ENCODE results near the gene CHCHD4. TPM values are rescaled to one million over a fixed set of nuclear protein-coding genes. Genes with fewer than 3 reads are reported as not detected.

CHCHD4 gene
- total and polyA plus RNA-seq, 2 experiments from 2014 or later = 31.1 to 39.2 TPM

GRCh38 chr3:14063152-14063551 lies 61.5 kb downstream of the CHCHD4 start:
- Mint-ChIP-seq H3K36me3 (ENCODE audit: low read depth) (no peaks in the 10 kb centered on the region), H3K9me3 (peaks cover 3% of the 10 kb centered on the region; the same call in 1 of the 3 replicates), H3K4me1 (no peaks in the 10 kb centered on the region), H3K27me3 (ENCODE audit: insufficient read depth, low read depth, poor library complexity) (no peaks in the 10 kb centered on the region), H3K27ac (no peak overlapping the region), H3K4me3 (no peak overlapping the region)
- TF ChIP-seq EZH2phosphoT487 (IDR thresholded peaks at IDR 0.05; ENCODE audit: unreplicated experiment) (no peak), NANOG (IDR thresholded peaks at IDR 0.05; ENCODE audit: borderline replicate concordance) (no peak), ETS1 (IDR thresholded peaks at IDR 0.05) (no peak), EZH2 (IDR thresholded peaks at IDR 0.05; ENCODE audit: low read depth, unreplicated experiment) (no peak), CREB1 (CRISPR knock-in tag; IDR thresholded peaks at IDR 0.05; ENCODE audit: low read depth) (no peak), JUNB (IDR thresholded peaks at IDR 0.05; ENCODE audit: unreplicated experiment) (no peak), POLR2AphosphoS5 (IDR thresholded peaks at IDR 0.05; ENCODE audit: low read depth) (no peak)
- TF ChIP-seq, protein P1, sequence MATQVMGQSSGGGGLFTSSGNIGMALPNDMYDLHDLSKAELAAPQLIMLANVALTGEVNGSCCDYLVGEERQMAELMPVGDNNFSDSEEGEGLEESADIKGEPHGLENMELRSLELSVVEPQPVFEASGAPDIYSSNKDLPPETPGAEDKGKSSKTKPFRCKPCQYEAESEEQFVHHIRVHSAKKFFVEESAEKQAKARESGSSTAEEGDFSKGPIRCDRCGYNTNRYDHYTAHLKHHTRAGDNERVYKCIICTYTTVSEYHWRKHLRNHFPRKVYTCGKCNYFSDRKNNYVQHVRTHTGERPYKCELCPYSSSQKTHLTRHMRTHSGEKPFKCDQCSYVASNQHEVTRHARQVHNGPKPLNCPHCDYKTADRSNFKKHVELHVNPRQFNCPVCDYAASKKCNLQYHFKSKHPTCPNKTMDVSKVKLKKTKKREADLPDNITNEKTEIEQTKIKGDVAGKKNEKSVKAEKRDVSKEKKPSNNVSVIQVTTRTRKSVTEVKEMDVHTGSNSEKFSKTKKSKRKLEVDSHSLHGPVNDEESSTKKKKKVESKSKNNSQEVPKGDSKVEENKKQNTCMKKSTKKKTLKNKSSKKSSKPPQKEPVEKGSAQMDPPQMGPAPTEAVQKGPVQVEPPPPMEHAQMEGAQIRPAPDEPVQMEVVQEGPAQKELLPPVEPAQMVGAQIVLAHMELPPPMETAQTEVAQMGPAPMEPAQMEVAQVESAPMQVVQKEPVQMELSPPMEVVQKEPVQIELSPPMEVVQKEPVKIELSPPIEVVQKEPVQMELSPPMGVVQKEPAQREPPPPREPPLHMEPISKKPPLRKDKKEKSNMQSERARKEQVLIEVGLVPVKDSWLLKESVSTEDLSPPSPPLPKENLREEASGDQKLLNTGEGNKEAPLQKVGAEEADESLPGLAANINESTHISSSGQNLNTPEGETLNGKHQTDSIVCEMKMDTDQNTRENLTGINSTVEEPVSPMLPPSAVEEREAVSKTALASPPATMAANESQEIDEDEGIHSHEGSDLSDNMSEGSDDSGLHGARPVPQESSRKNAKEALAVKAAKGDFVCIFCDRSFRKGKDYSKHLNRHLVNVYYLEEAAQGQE (IDR thresholded peaks at IDR 0.05; ENCODE audit: unreplicated experiment) = no peak
- Histone ChIP-seq H3K4me1 (ENCODE audit: insufficient read depth) (no peaks in the 10 kb centered on the region), H3K9me2 (ENCODE audit: insufficient read depth) (no peaks in the 10 kb centered on the region; the same call in 1 of the 2 replicates), H3K36me3 (ENCODE audit: insufficient read depth) (no peaks in the 10 kb centered on the region; the same call in 1 of the 2 replicates), H3K27ac (ENCODE audit: low read depth) (no peak overlapping the region), H2AFZ (no peak overlapping the region), H3F3A (replicated peaks; ENCODE audit: low read depth) (no peaks in the 10 kb centered on the region), H3K27me3 (ENCODE audit: insufficient read depth) (no peaks in the 10 kb centered on the region), H3K4me3 (no peak overlapping the region), H4K20me1 (replicated peaks; ENCODE audit: insufficient read depth) (no peaks in the 10 kb centered on the region), H3K79me2 (replicated peaks; ENCODE audit: insufficient read depth) (no peaks in the 10 kb centered on the region), H3K4me2 (no peak overlapping the region)
- DNase-seq (ENCODE audit: low spot score) (no peak), ATAC-seq (no peak)

Other genes with a start within 250 kb of the CHCHD4 start
- gene WNT7A, start 244.8 kb downstream of the CHCHD4 start, total RNA-seq (2014; rRNA removed; shearing (Covaris generic)) = 0.04 TPM in 1 of 2 replicates, not detected in the other
- gene WNT7A, start 244.8 kb downstream of the CHCHD4 start, polyA plus RNA-seq (2016; fragmentation: Nextera tagmentation; extraction: Ambion mirVana) = not detected in 2 replicates
- gene TMEM43, start 182 bp upstream of the CHCHD4 start, total RNA-seq (2014; rRNA removed; shearing (Covaris generic)) = 27.6 and 34.7 TPM in 2 replicates
- gene TMEM43, start 182 bp upstream of the CHCHD4 start, polyA plus RNA-seq (2016; fragmentation: Nextera tagmentation; extraction: Ambion mirVana) = 14.8 and 15.9 TPM in 2 replicates
- 31.7 and 34.9 TPM in 2 replicates for gene XPC, start 53.7 kb upstream of the CHCHD4 start, total RNA-seq (2014; rRNA removed; shearing (Covaris generic))
- 41.5 and 42.8 TPM in 2 replicates for gene XPC, start 53.7 kb upstream of the CHCHD4 start, polyA plus RNA-seq (2016; fragmentation: Nextera tagmentation; extraction: Ambion mirVana)
- 20.1 TPM in 2 replicates for gene LSM3, start 53.9 kb upstream of the CHCHD4 start, total RNA-seq (2014; rRNA removed; shearing (Covaris generic))
- gene LSM3, start 53.9 kb upstream of the CHCHD4 start, polyA plus RNA-seq (2016; fragmentation: Nextera tagmentation; extraction: Ambion mirVana) = 64.1 and 71.5 TPM in 2 replicates

Measured in GM23338 (cell line).